Measurements from ENCODE around the gene SLC35F4.
"Not testable (repeated sequence)": the region's sequence is repeated elsewhere in the genome, so short reads cannot be mapped to it uniquely, and the experiment has no call there.

The SLC35F4 gene

DNA sequence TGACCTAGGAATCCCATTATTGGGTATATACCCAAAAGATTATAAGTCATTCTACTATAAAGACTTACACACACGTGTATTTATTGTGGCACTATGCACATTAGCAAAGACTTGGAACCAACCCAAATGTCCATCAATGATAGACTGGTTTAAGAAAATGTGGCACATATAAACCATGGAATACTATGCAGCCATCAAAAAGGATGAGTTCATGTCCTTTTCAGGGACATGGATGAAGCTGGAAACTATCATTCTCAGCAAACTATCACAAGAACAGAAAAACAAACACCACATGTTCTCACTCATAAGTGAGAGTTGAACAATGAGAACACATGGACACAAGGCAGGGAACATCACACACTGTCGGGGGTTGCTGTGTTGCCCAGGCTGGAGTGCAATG lies 10.2 kb downstream of the SLC35F4 start:
- intact Hi-C loops (cut with DNase I); DNase-seq: not testable (repeated sequence)

DNA sequence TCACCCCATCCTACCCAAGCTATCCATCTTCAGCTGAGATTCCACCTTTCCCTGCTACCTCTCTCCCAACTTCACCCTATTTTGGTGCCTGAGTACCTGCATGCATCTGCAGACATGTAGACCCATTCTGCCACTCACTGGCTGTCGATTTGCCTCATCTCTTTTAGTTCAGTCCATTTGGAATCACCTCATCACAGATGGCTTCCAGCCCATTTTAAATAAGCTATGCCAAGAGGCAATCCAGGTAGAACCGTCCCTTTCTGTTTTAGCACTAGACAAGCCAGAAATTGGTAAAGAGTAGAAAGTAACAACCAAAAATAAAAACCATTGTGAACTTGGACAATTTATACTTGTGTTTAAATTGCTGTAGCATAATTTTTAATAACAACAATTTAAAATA lies 11.3 kb downstream of the SLC35F4 start:
- DNase-seq, result no peak
- intact Hi-C loops (cut with DNase I), result no loop called here

DNA sequence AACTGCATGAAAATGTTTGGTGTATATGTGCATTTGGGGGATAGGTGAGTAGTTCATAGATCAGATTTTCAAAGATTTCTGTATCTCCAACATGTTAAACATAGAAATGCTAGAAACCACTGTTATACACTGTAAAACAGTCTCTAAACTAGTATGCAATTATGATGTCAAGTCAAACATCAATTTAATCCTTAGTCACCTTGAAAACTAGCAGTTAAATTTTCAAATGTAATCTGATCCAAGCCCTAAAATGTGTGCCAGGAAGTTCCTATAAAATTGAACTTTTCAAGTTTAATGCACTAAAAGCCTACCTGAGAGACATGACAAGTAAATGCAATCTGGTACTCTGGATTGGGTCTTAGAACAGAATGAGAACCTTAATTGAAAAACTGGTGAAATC lies 14.5 kb downstream of the SLC35F4 start:
- no peak for DNase-seq
- intact Hi-C loops (cut with DNase I), result no loop called here

DNA sequence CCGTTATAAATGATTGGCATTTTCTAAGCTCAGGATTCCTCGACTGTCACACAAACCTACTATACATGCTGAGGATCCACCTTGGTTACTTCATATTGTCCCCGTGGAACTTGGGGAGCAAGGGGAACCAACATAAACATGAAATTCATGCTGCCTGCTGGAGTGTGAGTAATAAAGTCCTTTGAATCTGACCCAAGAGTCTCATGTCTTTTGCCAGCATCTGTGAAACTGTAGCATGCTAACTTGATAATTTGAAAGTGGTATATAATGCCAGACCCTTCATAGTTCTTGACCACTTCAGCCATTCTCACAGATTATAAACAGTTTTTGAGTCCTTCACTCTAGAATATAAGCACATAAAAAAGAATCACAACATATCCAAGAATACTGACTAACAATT lies 17.1 kb downstream of the SLC35F4 start:
- DNase-seq, result no peak

DNA sequence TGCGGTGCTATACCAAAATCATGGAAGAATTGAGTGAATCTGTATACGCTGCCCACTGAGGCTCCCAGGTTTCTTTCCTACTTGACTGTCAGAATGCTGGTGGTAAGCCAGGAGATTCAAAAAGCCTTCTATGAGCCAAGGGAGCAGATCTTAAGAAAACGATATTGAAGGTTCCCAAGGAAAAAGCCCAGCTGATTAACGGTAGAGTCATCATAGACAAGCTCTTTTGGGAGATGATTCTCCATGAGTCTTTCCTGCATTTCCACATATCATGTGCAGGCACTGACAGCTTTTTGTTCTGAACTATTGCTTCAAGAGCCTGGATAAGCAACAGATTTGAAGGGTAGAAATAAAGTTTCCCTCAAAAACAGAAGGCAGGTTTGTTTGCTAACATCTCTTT lies 17.5 kb downstream of the SLC35F4 start:
- intact Hi-C loops (cut with DNase I), result no loop called here
- DNase-seq, result no peak

More for the DNA sequence above, 17.1 kb downstream of the SLC35F4 start:
- intact Hi-C loops (cut with DNase I), result no loop called here

DNA sequence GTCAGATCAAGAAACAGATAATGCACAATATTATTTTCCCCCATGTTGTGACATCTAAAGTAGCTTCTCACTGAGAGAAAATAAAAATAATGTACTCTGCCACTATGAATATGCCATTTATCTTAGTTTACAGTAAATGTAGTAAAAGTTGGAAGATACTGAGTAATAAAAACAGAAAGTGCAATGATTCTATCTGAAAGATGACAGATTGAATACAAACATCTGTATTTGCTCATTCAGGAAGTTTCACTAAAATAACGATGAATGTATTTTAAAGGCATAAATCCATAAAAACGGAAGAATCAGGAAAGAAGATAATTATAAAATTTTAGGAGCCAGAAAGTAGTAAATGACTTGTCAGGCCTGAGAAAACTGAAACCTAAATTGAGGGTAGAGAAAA lies 18.2 kb downstream of the SLC35F4 start:
- DNase-seq, result no peak
- intact Hi-C loops (cut with DNase I), result no loop called here

DNA sequence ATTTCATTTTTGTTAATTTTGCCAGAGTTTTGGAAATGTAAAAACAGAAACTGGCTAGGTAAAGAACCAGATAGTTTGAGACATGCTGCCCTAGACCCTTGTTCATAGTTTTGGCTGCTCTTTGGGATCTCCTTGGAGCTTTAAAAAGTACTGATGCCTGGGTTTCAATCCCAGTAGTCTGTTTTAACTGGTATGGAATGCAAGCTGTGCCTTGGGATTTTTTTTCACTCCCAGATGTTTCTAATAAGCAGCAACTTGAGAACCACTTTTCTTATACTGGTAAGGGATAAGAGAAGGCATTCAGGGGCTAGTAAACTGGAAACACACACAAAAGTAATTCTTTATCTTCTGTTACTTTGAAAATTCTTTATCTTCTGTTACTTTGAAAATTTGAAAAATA lies 18.8 kb downstream of the SLC35F4 start:
- intact Hi-C loops (cut with DNase I), result no loop called here
- DNase-seq, result no peak

DNA sequence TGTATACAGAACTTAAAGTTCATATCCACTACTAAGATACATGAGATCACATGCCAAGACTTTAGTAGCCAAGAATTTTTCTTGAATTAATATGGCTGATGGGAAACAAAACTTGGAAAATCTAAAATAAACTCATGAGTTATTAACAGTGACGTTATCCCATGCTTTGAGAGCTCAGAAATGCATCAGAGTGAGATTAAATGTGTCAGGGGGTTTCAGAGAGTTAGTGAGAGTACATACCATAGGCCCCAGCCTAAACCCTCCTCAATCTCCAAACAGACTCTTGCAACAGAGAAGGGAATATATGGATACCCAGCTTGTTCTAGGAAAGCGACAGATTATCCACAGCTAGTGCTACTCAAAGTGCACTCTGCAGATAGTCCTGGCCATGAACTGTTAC lies 19.3 kb downstream of the SLC35F4 start:
- intact Hi-C loops (cut with DNase I), result no loop called here
- DNase-seq, result no peak

DNA sequence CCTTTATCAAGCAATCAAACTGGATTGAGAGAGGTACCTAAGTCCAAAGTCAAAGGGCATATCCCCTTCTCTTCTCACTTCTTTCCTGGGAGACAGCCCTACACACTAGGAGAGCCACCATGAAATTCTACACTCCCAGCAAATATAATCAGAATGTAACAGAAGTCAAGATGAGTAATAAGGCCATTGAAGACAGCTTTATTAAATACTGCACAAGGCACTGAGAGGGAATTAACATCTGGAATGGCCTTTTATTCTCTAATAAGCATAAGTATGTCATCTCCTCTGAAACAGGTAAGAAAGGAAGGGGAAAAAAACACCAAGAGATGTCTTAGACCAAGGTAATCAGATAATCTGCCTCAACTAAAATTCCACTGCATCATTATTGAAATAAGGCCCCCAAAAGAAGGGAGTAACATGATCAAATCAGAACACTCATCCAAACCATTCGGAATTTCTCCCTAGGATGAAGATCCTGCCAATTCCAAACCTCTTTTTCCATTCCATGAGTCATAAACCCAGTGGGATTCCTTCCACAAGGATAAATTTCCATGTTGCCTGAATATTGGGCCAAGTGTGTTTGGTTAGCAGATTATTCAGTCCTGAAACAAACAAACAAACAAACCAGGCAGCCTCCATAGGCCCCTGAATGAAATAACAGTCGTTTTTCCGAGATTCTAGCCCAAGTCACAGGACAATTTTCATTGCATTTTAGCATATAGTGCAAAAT lies 19.9 kb downstream of the SLC35F4 start:
- intact Hi-C loops (cut with DNase I), result no loop called here
- DNase-seq, result no peak

DNA sequence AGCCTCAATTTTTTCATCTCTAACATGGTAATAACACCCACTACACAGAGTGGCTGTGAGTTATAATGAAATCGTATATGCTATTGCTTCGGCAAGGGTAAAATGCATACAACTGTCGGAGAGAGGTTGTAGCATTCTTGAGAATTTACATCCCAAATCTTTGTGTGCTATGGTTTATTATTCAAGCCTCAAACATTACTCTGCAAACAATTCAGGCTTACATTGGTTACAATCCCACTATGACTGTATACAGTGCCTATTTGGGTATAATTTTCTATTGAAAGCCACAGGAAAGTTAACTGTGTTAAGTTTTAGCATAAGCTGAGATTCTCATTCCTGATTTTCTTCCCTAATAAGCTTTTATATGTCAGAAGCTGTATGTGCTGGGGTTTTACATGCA lies 20.6 kb downstream of the SLC35F4 start:
- intact Hi-C loops (cut with DNase I), result no loop called here
- no peak for DNase-seq

DNA sequence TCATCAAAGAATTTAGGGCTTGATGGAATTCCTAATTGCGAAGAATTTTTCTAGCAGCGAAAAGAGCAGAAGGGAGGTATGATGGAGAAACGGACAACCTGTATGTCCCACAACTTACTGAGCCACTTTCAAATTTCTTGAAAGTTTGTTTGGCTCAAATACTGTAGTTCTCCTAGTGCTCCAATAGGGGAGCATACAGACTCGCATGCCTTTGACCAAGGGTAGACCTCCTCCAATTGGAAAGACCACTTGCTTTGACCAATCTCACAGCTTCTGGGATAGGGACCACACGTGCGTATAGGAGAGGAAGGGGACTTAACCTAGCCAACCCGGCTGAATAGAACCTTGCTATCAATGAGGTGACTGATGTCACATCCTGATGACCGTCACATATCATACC lies 28.6 kb downstream of the SLC35F4 start:
- no peak for DNase-seq
- intact Hi-C loops (cut with DNase I), result no loop called here

DNA sequence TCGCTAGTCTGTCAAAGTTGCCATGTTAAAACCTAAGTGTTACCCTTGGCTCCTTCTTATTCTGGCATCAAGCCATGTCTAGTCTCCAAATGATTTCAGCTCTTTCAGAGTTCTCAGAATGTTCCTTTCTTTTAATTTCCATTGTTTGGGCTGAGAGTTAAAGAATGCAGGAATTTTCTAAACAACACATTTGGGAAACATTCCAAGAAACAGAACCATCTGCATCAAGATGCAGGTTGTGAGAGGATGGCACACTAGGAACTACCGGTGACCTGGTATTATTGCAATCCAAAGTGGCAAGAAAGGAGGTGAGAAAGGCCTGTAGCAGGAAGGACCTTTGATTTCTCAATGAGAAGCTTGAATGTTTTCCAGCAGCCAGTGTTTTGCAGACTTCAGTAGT lies 30.1 kb downstream of the SLC35F4 start:
- DNase-seq, result no peak
- intact Hi-C loops (cut with DNase I), result no loop called here

DNA sequence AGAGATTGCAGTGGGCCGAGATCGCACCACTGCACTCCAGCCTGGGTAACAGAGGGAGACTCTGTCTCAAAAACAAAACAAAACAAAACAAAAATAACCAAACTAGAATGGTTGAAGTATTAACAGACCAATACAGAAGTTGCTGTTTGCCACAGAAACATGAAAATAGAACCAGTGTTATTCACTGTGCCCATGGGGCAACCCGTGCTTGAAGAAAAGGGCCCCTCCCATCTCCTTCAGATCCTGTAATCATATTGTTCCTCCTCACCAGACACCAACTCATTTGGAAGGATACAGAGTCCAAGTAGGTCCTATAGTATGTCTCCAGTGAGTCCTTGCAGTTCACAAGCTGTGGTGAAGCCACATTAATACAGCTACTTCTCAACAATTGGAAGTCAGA lies 30.9 kb downstream of the SLC35F4 start:
- no peak for DNase-seq
- intact Hi-C loops (cut with DNase I), result no loop called here

DNA sequence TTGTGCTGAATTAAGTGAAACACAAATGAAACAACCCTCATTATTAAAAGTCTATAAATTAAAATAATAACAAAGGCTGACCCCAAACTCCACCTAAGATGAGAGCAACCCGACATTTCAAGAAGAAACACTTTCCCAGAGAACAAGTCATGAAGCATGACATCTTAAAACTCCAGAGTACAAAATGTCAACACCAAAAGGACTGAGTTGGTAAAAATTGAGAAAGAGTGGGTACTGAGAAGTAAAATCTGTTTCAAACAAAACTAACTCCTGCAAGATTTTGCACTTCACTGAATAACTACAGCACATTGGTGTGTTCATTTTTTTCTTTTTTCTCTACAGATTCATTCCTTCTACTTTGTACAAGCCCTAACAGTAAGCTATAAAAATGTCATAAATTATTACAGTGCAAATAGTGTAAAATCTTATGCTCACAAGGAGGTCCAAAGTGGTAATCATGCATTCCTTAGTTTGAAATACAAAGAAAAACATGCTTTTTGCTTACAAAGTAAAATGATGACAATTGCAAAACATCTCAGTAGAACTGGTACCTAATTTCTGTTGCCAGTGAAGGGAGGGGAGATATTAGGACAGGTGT lies 31.8 kb downstream of the SLC35F4 start:
- intact Hi-C loops (cut with DNase I), result no loop called here
- DNase-seq, result no peak

DNA sequence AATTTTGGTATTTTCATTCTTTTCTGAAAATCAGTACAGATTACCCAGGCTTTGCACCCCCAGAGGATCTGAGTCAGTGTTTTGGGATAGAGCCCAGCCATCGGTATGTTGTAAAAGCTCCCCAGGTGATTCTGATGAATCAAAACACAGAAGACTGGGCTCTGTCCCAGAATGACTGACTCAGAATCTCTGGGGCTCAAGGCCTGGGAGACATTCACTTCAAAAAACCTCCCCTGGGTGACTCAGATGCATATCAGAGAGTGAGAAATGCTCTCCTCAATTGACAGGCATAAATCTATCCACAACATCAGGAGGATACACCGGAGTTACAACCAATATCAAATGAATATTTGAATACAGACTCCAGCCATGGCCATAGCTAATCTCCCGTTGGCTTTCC lies 32.6 kb downstream of the SLC35F4 start:
- intact Hi-C loops (cut with DNase I), result no loop called here
- peak in 5 of 42 donors; percentile 4 to 43 (median 15) for DNase-seq

DNA sequence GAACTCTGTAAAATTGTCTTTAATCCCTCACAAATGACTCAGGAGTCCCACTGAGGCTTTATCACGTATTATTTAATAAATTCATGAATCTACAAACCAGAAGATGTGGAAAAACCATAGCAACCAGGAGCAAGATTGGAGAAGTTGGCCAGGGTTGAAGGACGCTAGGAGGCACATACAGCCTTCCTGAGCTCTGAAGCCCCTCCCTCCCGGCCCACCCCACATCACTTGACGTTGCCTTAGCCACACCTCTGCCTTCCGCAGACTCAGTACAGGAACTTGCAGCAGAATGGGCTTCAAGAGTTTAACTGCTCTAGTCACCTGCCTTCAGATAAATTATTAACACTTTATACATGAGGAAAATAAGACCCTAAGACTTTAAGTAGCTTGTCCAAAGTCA lies 33.9 kb downstream of the SLC35F4 start:
- DNase-seq, result no peak
- intact Hi-C loops (cut with DNase I), result no loop called here

DNA sequence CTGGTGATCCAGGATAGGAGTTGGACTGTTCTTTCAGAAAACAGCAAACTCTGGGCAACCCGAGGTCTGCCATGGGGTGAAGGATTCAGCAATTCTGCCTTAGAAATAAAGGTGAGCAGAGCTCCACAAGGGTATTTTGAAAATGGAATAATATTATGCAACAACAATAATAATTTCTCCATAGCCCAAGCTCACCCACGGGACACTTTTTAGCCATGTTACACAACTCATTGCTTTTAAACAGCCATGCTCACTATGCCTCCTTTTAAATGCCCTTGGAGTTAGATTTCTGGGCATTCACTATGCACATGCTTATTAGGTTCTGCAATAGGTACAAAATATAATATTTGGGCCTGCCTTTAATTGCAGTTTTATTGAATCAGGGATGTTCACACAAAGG lies 37.2 kb downstream of the SLC35F4 start:
- intact Hi-C loops (cut with DNase I), result no loop called here
- no peak for DNase-seq

DNA sequence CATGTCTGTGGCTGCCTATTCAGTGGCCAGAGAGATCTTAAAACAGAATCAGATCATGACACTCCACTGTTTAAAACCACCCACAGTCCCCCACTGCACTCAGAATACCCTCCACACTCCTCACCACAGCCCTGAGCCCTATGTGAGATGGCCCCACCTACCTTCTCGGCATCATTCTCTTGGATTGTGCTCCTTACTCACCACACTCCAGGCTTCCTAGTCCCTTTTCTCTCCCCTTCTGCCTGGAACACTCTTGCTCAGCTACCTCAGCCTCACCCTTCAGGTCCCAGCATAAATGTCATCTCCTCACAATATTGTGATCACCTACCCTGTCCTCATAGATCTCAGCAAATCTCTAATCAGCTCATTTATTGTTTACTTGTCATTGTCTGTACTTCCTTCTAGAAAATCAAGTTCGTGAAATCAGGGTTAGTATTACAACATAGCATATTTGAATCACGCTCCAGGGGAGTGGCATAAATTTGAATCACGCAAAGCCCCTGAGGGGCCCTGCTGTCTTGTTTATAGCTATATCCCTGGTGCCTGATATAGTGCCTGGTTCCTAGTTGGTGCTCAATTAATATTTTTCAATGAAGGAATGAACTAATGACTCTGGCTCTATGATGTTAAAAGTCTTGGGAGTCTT lies 42.8 kb downstream of the SLC35F4 start:
- no peak for DNase-seq
- intact Hi-C loops (cut with DNase I), result no loop called here

DNA sequence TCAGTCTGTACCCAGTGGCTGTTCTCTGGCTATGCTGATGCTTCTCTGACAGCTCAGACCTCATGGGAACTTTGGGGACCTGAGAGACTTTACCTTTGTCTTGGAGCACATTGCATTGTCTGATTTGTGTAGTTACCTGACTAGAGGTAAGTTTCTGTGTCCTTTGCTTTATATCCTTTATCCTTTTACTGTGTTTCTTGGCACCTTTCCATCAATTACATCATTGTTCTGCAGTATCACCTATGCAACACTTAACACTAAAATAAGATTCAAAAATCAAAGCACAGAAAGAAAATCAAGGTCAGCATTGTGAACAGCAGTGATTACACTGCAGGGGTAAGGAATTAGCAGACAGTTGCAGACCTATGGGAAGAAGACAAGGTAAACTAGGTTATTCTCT lies 43.8 kb downstream of the SLC35F4 start:
- DNase-seq, result no peak
- intact Hi-C loops (cut with DNase I), result no loop called here

DNA sequence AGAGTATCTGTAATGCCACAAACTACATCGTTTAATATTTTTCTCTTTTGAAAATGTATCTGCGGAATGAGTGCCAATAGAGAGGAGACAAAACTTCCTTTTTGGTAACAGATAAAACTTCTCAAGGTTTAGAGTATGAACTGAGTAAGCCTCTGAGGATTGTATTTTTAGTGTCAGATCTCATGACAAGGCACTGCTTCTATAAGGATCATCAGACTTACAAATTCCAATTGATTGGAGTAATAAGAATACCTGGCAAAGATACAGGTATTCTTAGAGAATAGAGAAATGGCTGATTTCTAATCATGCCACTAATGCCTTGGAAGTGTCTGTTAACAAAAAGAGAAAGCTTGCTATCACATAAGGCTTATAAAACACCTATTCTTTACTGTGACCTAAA lies 45.3 kb downstream of the SLC35F4 start:
- no peak for DNase-seq
- intact Hi-C loops (cut with DNase I), result no loop called here

DNA sequence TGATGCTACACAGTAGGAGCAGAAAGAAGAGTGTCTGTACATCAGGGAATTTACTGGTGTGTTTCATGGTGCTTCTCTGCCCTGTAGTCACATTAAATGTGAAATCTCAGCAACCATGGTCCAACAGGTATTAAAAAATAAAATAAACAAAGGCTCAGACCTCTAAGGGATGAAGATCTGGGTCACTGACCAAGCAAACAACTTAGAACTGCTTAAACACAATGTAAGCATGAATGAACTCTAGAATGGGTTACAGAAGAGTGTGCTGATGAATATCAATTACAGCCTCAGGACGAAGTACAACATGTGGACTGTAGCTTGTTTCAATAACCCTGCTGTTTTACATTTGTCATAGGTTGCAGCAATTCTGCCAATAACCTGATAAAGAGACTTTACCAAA lies 47.4 kb downstream of the SLC35F4 start:
- intact Hi-C loops (cut with DNase I), result no loop called here
- no peak for DNase-seq
